K562 (cell line): ENCODE measurements around the gene LPXN. TPM values are rescaled to one million over a fixed set of nuclear protein-coding genes. Genes with fewer than 3 reads are reported as not detected.

Experiments used
- BMI1 ChIP-seq: fragments of 150-350 bp; IDR thresholded peaks from 2 replicates; pipeline ENCODE4 v1.6.1; 2014; ENCODE audit warnings: low read length
- CBFA2T2 ChIP-seq: fragments of 450-650 bp; conservative IDR thresholded peaks from 2 replicates; pipeline ENCODE4 v1.6.1; 2017; ENCODE audit warnings: mild to moderate bottlenecking
- CBX1 ChIP-seq: sonication (generic); IDR thresholded peaks from 2 replicates; pipeline ENCODE4 v1.6.1; 2016; ENCODE audit warnings: antibody characterized with exemption, low read depth, mild to moderate bottlenecking
- CCNT2 ChIP-seq: IDR thresholded peaks from 2 replicates; pipeline ENCODE4 v1.6.1; 2011; ENCODE audit warnings: borderline replicate concordance, low read depth, mild to moderate bottlenecking, moderate library complexity, mixed read lengths, low read length; ENCODE audit not compliant: insufficient read length; ENCODE audit errors: extremely low read depth
- CREBBP ChIP-seq: IDR thresholded peaks from one replicate; pipeline ENCODE4 v1.6.1; 2012; ENCODE audit warnings: low read depth, mild to moderate bottlenecking, control low read depth, inconsistent platforms, low read length
- GABPB1 ChIP-seq: sonication (generic); formaldehyde crosslinking; IDR thresholded peaks from 2 replicates; pipeline ENCODE4 v1.8.0; 2022; ENCODE audit warnings: mild to moderate bottlenecking, missing genetic modification reagents
- HINFP ChIP-seq: fragments of 450-650 bp; conservative IDR thresholded peaks from 2 replicates; pipeline ENCODE4 v1.6.1; 2016; ENCODE audit warnings: missing genetic modification characterization, low read depth, mild to moderate bottlenecking, control low read depth, missing compliant biosample characterization
- KLF13 ChIP-seq: fragments of 450-650 bp; IDR thresholded peaks from 2 replicates; pipeline ENCODE4 v1.6.1; 2016; ENCODE audit warnings: missing genetic modification characterization, low read depth, mild to moderate bottlenecking, missing compliant biosample characterization, moderate library complexity, borderline replicate concordance
- MCM5 ChIP-seq: fragments of 450-650 bp; IDR thresholded peaks from 2 replicates; pipeline ENCODE4 v1.6.1; 2016; ENCODE audit warnings: low read depth
- MYC ChIP-seq, 2 experiments: fragments of 250-450 bp in 1 of 2; sonication (Bioruptor Pico) in 1 of 2; IDR thresholded peaks; 2 replicates each; pipeline versions ENCODE4 v1.5.1 to v1.6.1; 2012 to 2021; ENCODE audit warnings: low read depth in 2 of 2, borderline replicate concordance in 1 of 2, improper control_type of control experiment in 1 of 2, low read length in 1 of 2, mild to moderate bottlenecking in 1 of 2, moderate library complexity in 1 of 2
- PCBP1 ChIP-seq: fragments of 200-400 bp; formaldehyde crosslinking; IDR thresholded peaks from 2 replicates; pipeline ENCODE4 v1.6.1; 2018; ENCODE audit warnings: mild to moderate bottlenecking, low read depth, low read length; ENCODE audit not compliant: poor library complexity, severe bottlenecking
- POLR2AphosphoS2 ChIP-seq: IDR thresholded peaks from 2 replicates; pipeline ENCODE4 v1.6.1; 2012; ENCODE audit warnings: low read length, improper control_type of control experiment
- RAD51 ChIP-seq: fragments of 450-650 bp; IDR thresholded peaks from 2 replicates; pipeline ENCODE4 v1.7.1; 2016; ENCODE audit warnings: low read depth, mild to moderate bottlenecking, borderline replicate concordance
- SMAD3 ChIP-seq: fragments of 450-650 bp; formaldehyde crosslinking; conservative IDR thresholded peaks from 2 replicates; pipeline ENCODE4 v1.4.0; 2020; ENCODE audit warnings: mild to moderate bottlenecking
- SRSF7 ChIP-seq: fragments of 200-400 bp; formaldehyde crosslinking; optimal IDR thresholded peaks from 2 replicates; pipeline ENCODE3; 2017; ENCODE audit warnings: mild to moderate bottlenecking, low read depth, low read length
- THRA ChIP-seq: fragments of 450-650 bp; IDR thresholded peaks from 2 replicates; pipeline ENCODE4 v1.6.1; 2017; ENCODE audit warnings: mild to moderate bottlenecking, moderate library complexity
- ZBTB34 ChIP-seq: fragments of 250-450 bp; sonication (Bioruptor Pico); IDR thresholded peaks from 2 replicates; pipeline ENCODE4 v1.8.0; 2021; ENCODE audit warnings: mild to moderate bottlenecking, moderate library complexity
- ZNF449 ChIP-seq: fragments of 250-450 bp; sonication (Bioruptor Pico); IDR thresholded peaks from 2 replicates; pipeline ENCODE4 v1.8.0; 2022; ENCODE audit warnings: moderate library complexity, mild to moderate bottlenecking, inconsistent platforms
- ZNF551 ChIP-seq: fragments of 250-450 bp; sonication (Bioruptor Pico); IDR thresholded peaks from 2 replicates; pipeline ENCODE4 v1.5.0; 2021; ENCODE audit warnings: mild to moderate bottlenecking, moderate library complexity
- ZNF785 ChIP-seq: fragments of 250-450 bp; sonication (Bioruptor Pico); IDR thresholded peaks from 2 replicates; pipeline ENCODE4 v1.4.0; 2020; ENCODE audit warnings: mild to moderate bottlenecking
- polyA plus RNA-seq, 8 experiments: library from polyadenylated mRNA; depleted of rRNA in 4 of 8; stranded (reverse) in 5 of 8; unstranded in 3 of 8; fragments of >200 nt; fragmentation: Nextera tagmentation in 2 of 8; fragmentation: Illumina TruSeq in 1 of 8; extraction: Ambion mirVana in 2 of 8; extraction: Trizol in 1 of 8; gene quantifications; 2 replicates each; pipeline versions ENCODE4 v1.2.1 to v1.2.3, GENCODE V29; 2011 to 2014; ENCODE audit warnings: inconsistent platforms in 1 of 8, missing spikeins in 1 of 8
- total RNA-seq, 7 experiments: library from RNA; depleted of rRNA in 6 of 7; stranded (reverse); fragments of >200 nt in 6 of 7; fragmentation: Illumina TruSeq in 2 of 7; extraction: Trizol in 2 of 7; gene quantifications; 2 replicates each; pipeline versions ENCODE4 v1.2.1 to v1.2.3, GENCODE V29; 2011 to 2021; ENCODE audit warnings: low replicate concordance in 1 of 7

Gene LPXN
- total and polyA plus RNA-seq, 9 of the 15 experiments (the other 6 are each of a cell fraction or from before 2014, with no cell fraction given) = 0.73 to 3.1 (median 2.0) TPM

GRCh38 chr11:58579192-58580129, 3.8 kb upstream of the LPXN start (continued):
- TF ChIP-seq ZNF449 (CRISPR knock-in tag) = no peak
- TF ChIP-seq POLR2AphosphoS2 = no peak; the same call in 1 of the 2 replicates
- TF ChIP-seq ZNF551 (CRISPR knock-in tag) = no peak
- TF ChIP-seq SMAD3 = no peak
- peak; percentile 72 for TF ChIP-seq CBFA2T2
- no peak for TF ChIP-seq CREBBP
- TF ChIP-seq MYC (IDR thresholded peaks at IDR 0.05; ENCODE audit: low read depth, low read length) = peak; percentile 99
- peak; percentile 95 for TF ChIP-seq MYC (CRISPR knock-in tag; IDR thresholded peaks at IDR 0.05; ENCODE audit: borderline replicate concordance, low read depth)
- TF ChIP-seq CCNT2 = peak; percentile 71
- peak; percentile 80; the same call in 1 of the 2 replicates for TF ChIP-seq CBX1
- TF ChIP-seq BMI1 = no peak
- TF ChIP-seq SRSF7 = no peak
- peak; percentile 30; the same call in 1 of the 2 replicates for TF ChIP-seq KLF13
- no peak for TF ChIP-seq HINFP (tag)
- TF ChIP-seq PCBP1 = peak; percentile 95
- peak; percentile 90 for TF ChIP-seq GABPB1 (CRISPR knock-in tag)
- no peak for TF ChIP-seq THRA
- no peak for TF ChIP-seq ZNF785
- TF ChIP-seq RAD51 = peak; percentile 91
- no peak for TF ChIP-seq MCM5
- TF ChIP-seq ZBTB34 (CRISPR knock-in tag) = no peak
